MCF 10A (cell line): ENCODE measurements around the gene GCSAM. TPM values are rescaled to one million over a fixed set of nuclear protein-coding genes. Genes with fewer than 3 reads are reported as not detected.

Experiments
- BruUV-seq: library from RNA; stranded (reverse); fragments of 400-500 nt; replicated peaks from 2 replicates; lab custom pipeline; 2021; lab: Mats Ljungman, UMichigan
- CTCF ChIA-PET: fragments of 300-600 bp; sonication (Branson Sonifier 250); formaldehyde crosslinking; extraction: SDS; loops from one replicate; lab custom pipeline; 2021; ENCODE audit warnings: antibody characterized with exemption, inconsistent platforms; lab: Yijun Ruan, JAX
- POLR2A ChIA-PET: fragments of 300-600, 350-650 bp; sonication (Branson Sonifier 250); formaldehyde crosslinking; extraction: SDS; loops from one replicate; lab custom pipeline; 2020; ENCODE audit warnings: antibody characterized with exemption, inconsistent platforms; lab: Yijun Ruan, JAX
- DNase-seq: peaks from one replicate; pipeline ENCODE4 v3.0.0-alpha.2; 2018; ENCODE audit not compliant: unreplicated experiment
- H3K27ac Mint-ChIP-seq: one replicate; pipeline ENCODE4 v1.8.0; 2022; ENCODE audit warnings: mild to moderate bottlenecking, low read depth, mixed read lengths; ENCODE audit not compliant: unreplicated experiment
- H3K27me3 Mint-ChIP-seq: one replicate; pipeline ENCODE4 v1.8.0; 2022; ENCODE audit warnings: mixed read lengths; ENCODE audit not compliant: insufficient read depth, unreplicated experiment
- H3K36me3 Mint-ChIP-seq: one replicate; pipeline ENCODE4 v1.8.0; 2022; ENCODE audit warnings: mild to moderate bottlenecking, moderate library complexity, mixed read lengths; ENCODE audit not compliant: insufficient read depth, unreplicated experiment
- H3K4me1 Mint-ChIP-seq: one replicate; pipeline ENCODE4 v1.8.0; 2022; ENCODE audit warnings: mixed read lengths; ENCODE audit not compliant: insufficient read depth, unreplicated experiment
- H3K4me3 Mint-ChIP-seq: one replicate; pipeline ENCODE4 v1.8.0; 2022; ENCODE audit warnings: mild to moderate bottlenecking, moderate library complexity, mixed read lengths; ENCODE audit not compliant: unreplicated experiment
- H3K9me3 Mint-ChIP-seq: one replicate; pipeline ENCODE4 v1.8.0; 2022; ENCODE audit warnings: mixed read lengths; ENCODE audit not compliant: unreplicated experiment
- CTCF ChIP-seq: fragments of 200-600 bp; IDR thresholded peaks from one replicate; pipeline ENCODE4 v1.8.0; 2022; ENCODE audit warnings: antibody characterized with exemption, mild to moderate bottlenecking; ENCODE audit not compliant: unreplicated experiment
- intact Hi-C: fragments of 100-400 bp; cut with micrococcal nuclease; formaldehyde crosslinking; loops from 2 replicates; pipeline ENCODE4 v1.14.1; 2022
- total RNA-seq: library from RNA; stranded (reverse); gene quantifications from 2 replicates; pipeline ENCODE4 v1.2.3, GENCODE V29; 2022

Gene GCSAM
- total RNA-seq, 1 experiment from 2014 or later = 0.63 TPM

- Mint-ChIP-seq H3K4me1 (peaks cover 36% of the 10 kb centered on the region), H3K4me3 (no peak overlapping the region), H3K9me3 (no peaks in the 10 kb centered on the region), H3K27me3 (no peaks in the 10 kb centered on the region), H3K27ac (peak overlapping the region; percentile 43), H3K36me3 (no peaks in the 10 kb centered on the region)
- intact Hi-C loops = no loop called here
- TF ChIP-seq CTCF = no peak
- ChIA-PET POLR2A (interaction anchor here (0.7 to 2.0 kb wide), 2 partner anchors 37 to 378 kb away, joined by 4 to 7 read pairs; no protein-coding TSS in a partner anchor), CTCF (interaction anchor here (1.0 to 6.5 kb wide), 5 partner anchors 8 to 385 kb away, joined by 3 to 89 read pairs (median 9); partner anchors contain the start of gene SLC9C1)
- BruUV-seq = no TSS peak
- peak; percentile 38 for DNase-seq
These were observed 1.5 kb upstream of the GCSAM start for GRCh38 chr3:112134335-112135124.

GRCh38 chr3:112133626-112134334 is 732 bp upstream of the GCSAM start:
- TF ChIP-seq CTCF = no peak
- Mint-ChIP-seq H3K4me1 (peaks cover 44% of the 10 kb centered on the region), H3K27me3 (no peaks in the 10 kb centered on the region), H3K9me3 (no peaks in the 10 kb centered on the region), H3K36me3 (no peaks in the 10 kb centered on the region), H3K27ac (no peak overlapping the region), H3K4me3 (peak overlapping the region; percentile 75)
- ChIA-PET POLR2A (interaction anchor here (0.6 to 2.0 kb wide), 6 partner anchors 16 to 428 kb away, joined by 3 to 7 read pairs (median 4); partner anchors contain the start of genes ATG3 and SLC35A5), CTCF (interaction anchor here (0.7 to 6.5 kb wide), 5 partner anchors 22 to 162 kb away, joined by 3 to 89 read pairs (median 3); partner anchors contain the start of gene SLC9C1)
- no TSS peak for BruUV-seq
- no peak for DNase-seq
- intact Hi-C loops = no loop called here

GRCh38 chr3:112132554-112132953 is 494 bp downstream of the GCSAM start:
- ChIA-PET POLR2A (interaction anchor here (1.0 to 2.0 kb wide), 6 partner anchors 8 to 430 kb away, joined by 3 to 7 read pairs (median 4); partner anchors contain the start of genes ATG3 and SLC35A5), CTCF (interaction anchor here (0.6 to 1.1 kb wide), 5 partner anchors 9 to 119 kb away, joined by 3 to 4 read pairs (median 3); no protein-coding TSS in a partner anchor)
- no TSS peak for BruUV-seq
- intact Hi-C loops = no loop called here
- no peak for TF ChIP-seq CTCF
- Mint-ChIP-seq H3K4me3 (peak overlapping the region; percentile 75), H3K9me3 (no peaks in the 10 kb centered on the region), H3K4me1 (peaks cover 45% of the 10 kb centered on the region), H3K27ac (peak overlapping the region; percentile 71), H3K36me3 (no peaks in the 10 kb centered on the region), H3K27me3 (no peaks in the 10 kb centered on the region)
- no peak for DNase-seq

GRCh38 chr3:112132088-112132487 is 960 bp downstream of the GCSAM start:
- Mint-ChIP-seq H3K9me3 (no peaks in the 10 kb centered on the region), H3K36me3 (no peaks in the 10 kb centered on the region), H3K27ac (no peak overlapping the region), H3K4me3 (no peak overlapping the region), H3K27me3 (no peaks in the 10 kb centered on the region), H3K4me1 (peaks cover 40% of the 10 kb centered on the region)
- no peak for DNase-seq
- BruUV-seq = no TSS peak
- no peak for TF ChIP-seq CTCF
- CTCF ChIA-PET = interaction anchor here (0.6 to 5.8 kb wide), 3 partner anchors 9 to 67 kb away, joined by 3 to 42 read pairs (median 4); no protein-coding TSS in a partner anchor
- POLR2A ChIA-PET = interaction anchor here (0.8 kb wide), 1 partner anchor 19 kb away, joined by 3 read pairs; no protein-coding TSS in a partner anchor
- intact Hi-C loops = no loop called here
